Erythroblast (primary cell): Measurements from ENCODE around the gene SLC7A5.
"Not testable (repeated sequence)": the region's sequence is repeated elsewhere in the genome, so short reads cannot be mapped to it uniquely, and the experiment has no call there.

Source experiments
- DNase-seq, 2 experiments: peaks; one replicate each; lab custom pipeline; 2025; lab: John Stamatoyannopoulos, UW
- GATA1 ChIP-seq: IDR thresholded peaks from 2 replicates; pipeline ENCODE4 v1.6.1; 2011; ENCODE audit warnings: low read depth, mild to moderate bottlenecking, control low read depth, low read length, moderate library complexity
- POLR2A ChIP-seq: IDR thresholded peaks from 2 replicates; pipeline ENCODE4 v1.6.1; 2011; ENCODE audit warnings: mild to moderate bottlenecking, low read length

SLC7A5 gene

GRCh38 chr16:87895641-87896141 is 26.4 kb upstream of the SLC7A5 start:
- DNase-seq: peak in 1 of 2 experiments; percentile 10

GRCh38 chr16:87894005-87894404 is 24.7 kb upstream of the SLC7A5 start:
- DNase-seq: not testable (repeated sequence)

More at GRCh38 chr16:87895641-87896141, 26.4 kb upstream of the SLC7A5 start:
- TF ChIP-seq POLR2A (no peak), GATA1 (no peak)

GRCh38 chr16:87891764-87892163 is 22.5 kb upstream of the SLC7A5 start:
- no peak for DNase-seq
- no peak for TF ChIP-seq GATA1
- no peak for TF ChIP-seq POLR2A

GRCh38 chr16:87889762-87890161 is 20.5 kb upstream of the SLC7A5 start:
- DNase-seq: peak; percentile 41 to 42

GRCh38 chr16:87888346-87888745 is 19.0 kb upstream of the SLC7A5 start:
- not testable (repeated sequence) for DNase-seq

- not testable (repeated sequence) for DNase-seq
Observed at GRCh38 chr16:87887931-87888330, 18.6 kb upstream of the SLC7A5 start.

GRCh38 chr16:87885371-87885967 is 16.2 kb upstream of the SLC7A5 start:
- not testable (repeated sequence) for DNase-seq

GRCh38 chr16:87882436-87883019 is 13.2 kb upstream of the SLC7A5 start:
- TF ChIP-seq POLR2A: no peak
- TF ChIP-seq GATA1: no peak

GRCh38 chr16:87881324-87882200 is 12.3 kb upstream of the SLC7A5 start:
- DNase-seq: no peak
- TF ChIP-seq POLR2A: no peak
- no peak for TF ChIP-seq GATA1

More at GRCh38 chr16:87882436-87883019, 13.2 kb upstream of the SLC7A5 start:
- DNase-seq: no peak

- no peak for TF ChIP-seq GATA1
- no peak for TF ChIP-seq POLR2A
Observed at GRCh38 chr16:87880117-87880696, 10.9 kb upstream of the SLC7A5 start.

GRCh38 chr16:87879411-87880013 is 10.2 kb upstream of the SLC7A5 start:
- peak in 1 of 2 experiments; percentile 24 for DNase-seq

More at GRCh38 chr16:87880117-87880696, 10.9 kb upstream of the SLC7A5 start:
- DNase-seq: no peak

GRCh38 chr16:87878704-87879103 is 9.4 kb upstream of the SLC7A5 start:
- DNase-seq: no peak

GRCh38 chr16:87877942-87878507 is 8.7 kb upstream of the SLC7A5 start:
- no peak for TF ChIP-seq POLR2A
- DNase-seq: no peak

More at GRCh38 chr16:87878704-87879103, 9.4 kb upstream of the SLC7A5 start:
- TF ChIP-seq GATA1: no peak
- TF ChIP-seq POLR2A: no peak
